A549 treated with Mapracorat at 1 μM for 4 hours (cell line): ENCODE data around the gene CKAP4. TPM values are rescaled to one million over a fixed set of nuclear protein-coding genes. Genes with fewer than 3 reads are reported as not detected.

Experiments
- total RNA-seq: library from RNA; stranded (reverse); fragments of 200-300 nt; extraction: Qiagen RNA extraction; gene quantifications from 5 replicates; pipeline ENCODE4 v1.2.3, GENCODE V29; 2022

The CKAP4 gene
- 73.5 to 84.8 TPM (median 84.0 TPM) in 5 replicates for total RNA-seq

GRCh38 chr12:106247674-106248311, at the start of gene CKAP4:
Gene CKAP4, minus strand, starts transcription at chr12:106248020. Its CDS starts 169 bp downstream, at chr12:106247851.

Other genes starting within 250 kb of the CKAP4 start
- gene NUAK1, start 109.1 kb downstream of the CKAP4 start, total RNA-seq: 5.7 to 7.1 TPM (median 6.8 TPM) in 5 replicates
- 1.7 to 2.4 TPM (median 2.2 TPM) in 5 replicates for gene TCP11L2, start 54.7 kb upstream of the CKAP4 start, total RNA-seq
- 4.9 to 5.6 TPM (median 5.0 TPM) in 5 replicates for gene POLR3B, start 109.7 kb upstream of the CKAP4 start, total RNA-seq